GM12892 (cell line): ENCODE measurements around the gene TXNDC16.

Source experiments
- POLR2A ChIP-seq: IDR thresholded peaks from 2 replicates; pipeline ENCODE4 v1.6.1; 2011; ENCODE audit warnings: low read depth, low read length, control low read depth
- POLR2AphosphoS5 ChIP-seq: IDR thresholded peaks from 2 replicates; pipeline ENCODE4 v1.6.1; 2011; ENCODE audit warnings: low read depth, low read length, control low read depth

GRCh38 chr14:52551205-52551604, 1.1 kb downstream of the TXNDC16 start:
- TF ChIP-seq POLR2A (no peak), POLR2AphosphoS5 (no peak)
